Neural cell (in vitro differentiated cells): Measurements from ENCODE around the gene ZNF521. TPM values are rescaled to one million over a fixed set of nuclear protein-coding genes. Genes with fewer than 3 reads are reported as not detected.

Source experiments
- H2AFZ ChIP-seq: fragments of 200-600, 300-800 bp; sonication (generic), shearing (Covaris generic); 2 replicates; pipeline ENCODE4 v1.6.0; 2014; ENCODE audit warnings: low read depth, mild to moderate bottlenecking, antibody characterized with exemption, low read length, moderate library complexity
- H3F3A ChIP-seq: fragments of 200-600 bp; shearing (Covaris generic); 2 replicates; pipeline ENCODE4 v1.6.1; 2016; ENCODE audit warnings: mild to moderate bottlenecking, moderate library complexity, mixed read lengths, antibody characterized with exemption, low read length; ENCODE audit not compliant: insufficient read depth, poor library complexity, severe bottlenecking
- H3K27ac ChIP-seq: fragments of 200-600, 300-800 bp; sonication (generic), shearing (Covaris generic); 2 replicates; pipeline ENCODE4 v1.5.1; 2014; ENCODE audit warnings: mild to moderate bottlenecking, low read length, moderate library complexity
- H3K27me3 ChIP-seq: fragments of 300-800, 200-600 bp; sonication (generic), shearing (Covaris generic); 2 replicates; pipeline ENCODE4 v1.6.0; 2014; ENCODE audit warnings: mild to moderate bottlenecking, low read depth, low read length, moderate library complexity; ENCODE audit not compliant: insufficient read depth
- H3K36me3 ChIP-seq: fragments of 300-800, 200-600 bp; sonication (generic), shearing (Covaris generic); 2 replicates; pipeline ENCODE4 v1.5.1; 2014; ENCODE audit warnings: mild to moderate bottlenecking, antibody characterized with exemption, low read length, moderate library complexity; ENCODE audit not compliant: insufficient read depth
- H3K4me2 ChIP-seq: fragments of 300-800, 200-600 bp; sonication (generic), shearing (Covaris generic); 2 replicates; pipeline ENCODE4 v1.6.0; 2014; ENCODE audit warnings: mild to moderate bottlenecking, low read length
- H3K4me3 ChIP-seq: fragments of 300-800, 200-600 bp; sonication (generic), shearing (Covaris generic); 2 replicates; pipeline ENCODE4 v1.5.1; 2014; ENCODE audit warnings: mild to moderate bottlenecking, low read length, moderate library complexity
- H3K79me2 ChIP-seq: fragments of 200-600 bp; shearing (Covaris generic); replicated peaks from 2 replicates; pipeline ENCODE4 v1.6.0; 2014; ENCODE audit warnings: mild to moderate bottlenecking, low read length, moderate library complexity; ENCODE audit not compliant: insufficient read depth
- H3K9ac ChIP-seq: fragments of 300-800, 200-600 bp; sonication (generic), shearing (Covaris generic); 2 replicates; pipeline ENCODE4 v1.6.1; 2016; ENCODE audit warnings: mild to moderate bottlenecking, low read length, mixed read lengths
- H3K9me2 ChIP-seq: fragments of 200-600 bp; shearing (Covaris generic); 2 replicates; pipeline ENCODE4 v1.6.1; 2016; ENCODE audit warnings: mild to moderate bottlenecking, low read length, mixed read lengths; ENCODE audit not compliant: insufficient read depth
- H3K9me3 ChIP-seq: fragments of 200-600, 300-800 bp; sonication (generic), shearing (Covaris generic); 2 replicates; pipeline ENCODE4 v1.6.1; 2016; ENCODE audit warnings: mild to moderate bottlenecking, mixed run types, low read length, moderate library complexity, mixed read lengths
- H4K20me1 ChIP-seq: fragments of 200-600 bp; shearing (Covaris generic); 2 replicates; pipeline ENCODE4 v1.6.1; 2016; ENCODE audit warnings: mild to moderate bottlenecking, mixed run types; ENCODE audit not compliant: insufficient read depth
- EP300 ChIP-seq: fragments of 450-650 bp; conservative IDR thresholded peaks from 2 replicates; pipeline ENCODE4 v1.6.1; 2014; ENCODE audit warnings: antibody characterized with exemption, mild to moderate bottlenecking, moderate library complexity; ENCODE audit not compliant: poor library complexity, severe bottlenecking
- EZH2 ChIP-seq: fragments of 200-600, 300-800 bp; shearing (Covaris generic), sonication (generic); IDR thresholded peaks from 2 replicates; pipeline ENCODE4 v1.6.1; 2014; ENCODE audit warnings: antibody characterized with exemption, low read length, borderline replicate concordance, mild to moderate bottlenecking; ENCODE audit not compliant: insufficient read depth, poor library complexity, severe bottlenecking
- MXI1 ChIP-seq: fragments of 450-650 bp; conservative IDR thresholded peaks from 2 replicates; pipeline ENCODE4 v1.6.1; 2014; ENCODE audit warnings: antibody characterized with exemption, mild to moderate bottlenecking; ENCODE audit not compliant: poor library complexity, severe bottlenecking
- POLR2AphosphoS5 ChIP-seq: IDR thresholded peaks from 2 replicates; pipeline ENCODE4 v1.6.1; 2012
- RAD21 ChIP-seq: fragments of 450-650 bp; conservative IDR thresholded peaks from 2 replicates; pipeline ENCODE4 v1.6.1; 2014; ENCODE audit warnings: antibody characterized with exemption, mild to moderate bottlenecking, moderate library complexity
- REST ChIP-seq: IDR thresholded peaks from 2 replicates; pipeline ENCODE4 v1.6.1; 2012; ENCODE audit warnings: borderline replicate concordance
- SMC3 ChIP-seq: fragments of 450-650 bp; conservative IDR thresholded peaks from 2 replicates; pipeline ENCODE4 v1.6.1; 2014; ENCODE audit warnings: antibody characterized with exemption, mild to moderate bottlenecking, moderate library complexity; ENCODE audit not compliant: poor library complexity
- TAF1 ChIP-seq: IDR thresholded peaks from 2 replicates; pipeline ENCODE4 v1.6.1; 2012; ENCODE audit warnings: low read depth
- polyA plus RNA-seq: library from polyadenylated mRNA; depleted of rRNA; stranded (reverse); fragments of >200 nt; gene quantifications from 2 replicates; pipeline ENCODE4 v1.2.3, GENCODE V29; 2014
- TF ChIP-seq, protein P1 (sequence below): fragments of 450-650 bp; IDR thresholded peaks from 2 replicates; pipeline ENCODE4 v1.5.1; 2014; ENCODE audit warnings: antibody characterized with exemption, mild to moderate bottlenecking, moderate library complexity; ENCODE audit not compliant: poor library complexity, severe bottlenecking

ZNF521 gene
- polyA plus RNA-seq, 1 donor from 2014 or later, result 101 TPM

DNA sequence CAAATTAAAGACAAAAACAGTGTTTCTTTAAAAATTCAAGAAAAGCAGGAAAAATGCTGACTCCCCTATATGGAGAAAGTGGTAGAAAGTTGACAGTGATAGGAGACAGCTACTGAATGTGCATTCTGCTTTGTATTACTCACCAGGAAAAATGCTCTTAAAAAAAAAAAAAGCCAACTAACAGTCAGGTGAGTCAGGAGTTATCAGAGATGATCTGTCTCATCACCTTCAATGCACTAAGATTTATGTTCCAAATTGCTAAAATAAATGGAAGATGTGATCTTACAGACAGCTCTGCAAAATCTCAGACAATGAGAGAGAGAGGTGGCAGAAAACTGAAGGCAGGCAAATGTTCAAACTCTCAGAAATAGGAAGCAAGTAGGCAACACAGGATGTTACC is 47.6 kb upstream of the ZNF521 start:
- Histone ChIP-seq H3K9ac (no peak overlapping the region), H3K9me2 (no peaks in the 10 kb centered on the region), H2AFZ (no peak overlapping the region), H3K36me3 (no peaks in the 10 kb centered on the region), H3K4me3 (no peak overlapping the region), H3K9me3 (no peaks in the 10 kb centered on the region), H3F3A (no peaks in the 10 kb centered on the region), H3K27ac (no peak overlapping the region), H3K27me3 (no peaks in the 10 kb centered on the region), H4K20me1 (no peaks in the 10 kb centered on the region), H3K4me2 (no peak overlapping the region), H3K79me2 (no peaks in the 10 kb centered on the region)
- TF ChIP-seq EZH2 (no peak), SMC3 (no peak), POLR2AphosphoS5 (no peak), RAD21 (no peak), EP300 (peak; percentile 35), REST (no peak), TAF1 (no peak), MXI1 (no peak)
- TF ChIP-seq, protein P1, sequence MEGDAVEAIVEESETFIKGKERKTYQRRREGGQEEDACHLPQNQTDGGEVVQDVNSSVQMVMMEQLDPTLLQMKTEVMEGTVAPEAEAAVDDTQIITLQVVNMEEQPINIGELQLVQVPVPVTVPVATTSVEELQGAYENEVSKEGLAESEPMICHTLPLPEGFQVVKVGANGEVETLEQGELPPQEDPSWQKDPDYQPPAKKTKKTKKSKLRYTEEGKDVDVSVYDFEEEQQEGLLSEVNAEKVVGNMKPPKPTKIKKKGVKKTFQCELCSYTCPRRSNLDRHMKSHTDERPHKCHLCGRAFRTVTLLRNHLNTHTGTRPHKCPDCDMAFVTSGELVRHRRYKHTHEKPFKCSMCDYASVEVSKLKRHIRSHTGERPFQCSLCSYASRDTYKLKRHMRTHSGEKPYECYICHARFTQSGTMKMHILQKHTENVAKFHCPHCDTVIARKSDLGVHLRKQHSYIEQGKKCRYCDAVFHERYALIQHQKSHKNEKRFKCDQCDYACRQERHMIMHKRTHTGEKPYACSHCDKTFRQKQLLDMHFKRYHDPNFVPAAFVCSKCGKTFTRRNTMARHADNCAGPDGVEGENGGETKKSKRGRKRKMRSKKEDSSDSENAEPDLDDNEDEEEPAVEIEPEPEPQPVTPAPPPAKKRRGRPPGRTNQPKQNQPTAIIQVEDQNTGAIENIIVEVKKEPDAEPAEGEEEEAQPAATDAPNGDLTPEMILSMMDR, result no peak

GRCh38 chr18:25392192-25392591 is 40.2 kb upstream of the ZNF521 start:
- Histone ChIP-seq H3K4me2 (no peak overlapping the region), H2AFZ (no peak overlapping the region), H3K9me2 (no peaks in the 10 kb centered on the region), H3K79me2 (no peaks in the 10 kb centered on the region), H3K9ac (no peak overlapping the region), H3F3A (no peaks in the 10 kb centered on the region), H3K4me3 (no peak overlapping the region), H3K27me3 (no peaks in the 10 kb centered on the region), H3K9me3 (no peaks in the 10 kb centered on the region), H3K36me3 (no peaks in the 10 kb centered on the region), H4K20me1 (no peaks in the 10 kb centered on the region), H3K27ac (no peak overlapping the region)
- TF ChIP-seq TAF1, result no peak
- no peak for TF ChIP-seq REST
- no peak for TF ChIP-seq POLR2AphosphoS5
- TF ChIP-seq, protein P1, result no peak
- TF ChIP-seq RAD21, result no peak
- TF ChIP-seq EP300, result no peak
- TF ChIP-seq SMC3, result no peak
- no peak for TF ChIP-seq EZH2
- no peak for TF ChIP-seq MXI1
